H9 (cell line): ENCODE results near the gene METTL22. TPM values are rescaled to one million over a fixed set of nuclear protein-coding genes. Genes with fewer than 3 reads are reported as not detected.

Experiments used
- DNase-seq: peaks from one replicate; pipeline ENCODE4 v3.0.0-alpha.2; 2017
- H2AFZ ChIP-seq: one replicate; pipeline ENCODE4 v1.6.1; 2013; ENCODE audit warnings: mild to moderate bottlenecking, low read length, control low read depth, moderate library complexity
- H2AK5ac ChIP-seq: 2 replicates; pipeline ENCODE4 v1.6.1; 2013; ENCODE audit warnings: low read length, control low read depth, mixed read lengths; ENCODE audit not compliant: insufficient read length
- H2BK120ac ChIP-seq: one replicate; pipeline ENCODE4 v1.6.1; 2013; ENCODE audit warnings: low read depth, mild to moderate bottlenecking, low read length, control low read depth, inconsistent platforms; ENCODE audit not compliant: poor library complexity, severe bottlenecking
- H2BK12ac ChIP-seq: 2 replicates; pipeline ENCODE4 v1.6.1; 2013; ENCODE audit warnings: low read length, control low read depth, mixed read lengths, low read depth; ENCODE audit not compliant: insufficient read length
- H2BK15ac ChIP-seq: 2 replicates; pipeline ENCODE4 v1.6.1; 2013; ENCODE audit warnings: low read depth, low read length, control low read depth
- H2BK20ac ChIP-seq: one replicate; pipeline ENCODE4 v1.6.1; 2013; ENCODE audit warnings: low read depth, mild to moderate bottlenecking, low read length, control low read depth, inconsistent platforms; ENCODE audit not compliant: poor library complexity, severe bottlenecking
- H2BK5ac ChIP-seq: 2 replicates; pipeline ENCODE4 v1.6.1; 2013; ENCODE audit warnings: low read length, control low read depth, mixed read lengths; ENCODE audit not compliant: insufficient read length
- H3K14ac ChIP-seq: 2 replicates; pipeline ENCODE4 v1.6.1; 2013; ENCODE audit warnings: low read length, control low read depth; ENCODE audit not compliant: insufficient read depth
- H3K18ac ChIP-seq: 2 replicates; pipeline ENCODE4 v1.6.1; 2013; ENCODE audit warnings: low read depth, mild to moderate bottlenecking, mixed read lengths, low read length, control low read depth; ENCODE audit not compliant: insufficient read length
- H3K23ac ChIP-seq: 2 replicates; pipeline ENCODE4 v1.6.1; 2013; ENCODE audit warnings: low read length, control low read depth, mixed read lengths, low read depth; ENCODE audit not compliant: insufficient read length
- H3K23me2 ChIP-seq: 2 replicates; pipeline ENCODE4 v1.6.1; 2013; ENCODE audit warnings: low read depth, mild to moderate bottlenecking, mixed read lengths, low read length, control low read depth; ENCODE audit not compliant: insufficient read length, poor library complexity, severe bottlenecking
- H3K27ac ChIP-seq: 2 replicates; pipeline ENCODE4 v1.5.1; 2013; ENCODE audit warnings: low read length, control low read depth, mixed read lengths, low read depth; ENCODE audit not compliant: insufficient read length
- H3K27me3 ChIP-seq: 2 replicates; pipeline ENCODE4 v1.6.1; 2013; ENCODE audit warnings: low read length, control low read depth, inconsistent platforms; ENCODE audit not compliant: insufficient read depth
- H3K4ac ChIP-seq: 2 replicates; pipeline ENCODE4 v1.6.1; 2013; ENCODE audit warnings: low read depth, mild to moderate bottlenecking, control low read depth, inconsistent platforms, low read length, moderate library complexity
- H3K4me1 ChIP-seq: 2 replicates; pipeline ENCODE4 v1.6.1; 2013; ENCODE audit warnings: low read length, control low read depth, inconsistent platforms; ENCODE audit not compliant: insufficient read depth
- H3K4me2 ChIP-seq: 2 replicates; pipeline ENCODE4 v1.6.1; 2013; ENCODE audit warnings: low read length, control low read depth, mixed read lengths; ENCODE audit not compliant: insufficient read length, insufficient read depth
- H3K56ac ChIP-seq: 2 replicates; pipeline ENCODE4 v1.6.1; 2013; ENCODE audit warnings: low read depth, mild to moderate bottlenecking, mixed read lengths, low read length, control low read depth; ENCODE audit not compliant: insufficient read length
- H3K79me1 ChIP-seq: 2 replicates; pipeline ENCODE4 v1.6.1; 2013; ENCODE audit warnings: low read depth, mild to moderate bottlenecking, moderate library complexity, low read length, control low read depth, inconsistent platforms; ENCODE audit not compliant: insufficient read depth, poor library complexity, severe bottlenecking
- H3K79me2 ChIP-seq: 2 replicates; pipeline ENCODE4 v1.6.1; 2013; ENCODE audit warnings: low read length, control low read depth, inconsistent platforms; ENCODE audit not compliant: insufficient read depth
- H3K9ac ChIP-seq: 2 replicates; pipeline ENCODE4 v1.6.1; 2013; ENCODE audit warnings: low read length, control low read depth, mixed read lengths; ENCODE audit not compliant: insufficient read length; ENCODE audit errors: extremely low read depth
- H3K9me3 ChIP-seq: one replicate; pipeline ENCODE4 v1.6.1; 2013; ENCODE audit warnings: low read depth, low read length, inconsistent platforms; ENCODE audit not compliant: control insufficient read depth
- H3T11ph ChIP-seq: one replicate; pipeline ENCODE4 v1.6.1; 2013; ENCODE audit warnings: mild to moderate bottlenecking, low read length, control low read depth, inconsistent platforms
- H4K20me1 ChIP-seq: one replicate; pipeline ENCODE4 v1.6.1; 2013; ENCODE audit not compliant: control insufficient read depth, insufficient read length, insufficient read depth
- H4K5ac ChIP-seq: 2 replicates; pipeline ENCODE4 v1.6.1; 2013; ENCODE audit warnings: low read depth, mild to moderate bottlenecking, mixed read lengths, low read length, control low read depth; ENCODE audit not compliant: insufficient read length
- H4K8ac ChIP-seq: replicated peaks from 2 replicates; pipeline ENCODE4 v1.6.1; 2013; ENCODE audit warnings: low read length, control low read depth, mixed read lengths, low read depth; ENCODE audit not compliant: insufficient read length
- H4K91ac ChIP-seq: 2 replicates; pipeline ENCODE4 v1.6.1; 2013; ENCODE audit warnings: low read depth, mild to moderate bottlenecking, moderate library complexity, mixed read lengths, low read length, control low read depth; ENCODE audit not compliant: insufficient read length
- H3K27ac Mint-ChIP-seq, 3 experiments: 2 replicates in 2 of 3; 3 replicates in 1 of 3; pipeline ENCODE4 v1.8.0; 2020 to 2021; ENCODE audit warnings: mixed read lengths in 3 of 3, mild to moderate bottlenecking in 1 of 3, moderate library complexity in 1 of 3
- H3K27me3 Mint-ChIP-seq: 2 replicates; pipeline ENCODE4 v1.8.0; 2021; ENCODE audit warnings: low read depth, mild to moderate bottlenecking, moderate library complexity, mixed read lengths
- H3K36me3 Mint-ChIP-seq, 3 experiments: 2 replicates in 2 of 3; 3 replicates in 1 of 3; pipeline ENCODE4 v1.8.0; 2020 to 2021; ENCODE audit warnings: low read depth in 3 of 3, mixed read lengths in 3 of 3; ENCODE audit not compliant: insufficient read depth in 1 of 3
- H3K4me1 Mint-ChIP-seq, 2 experiments: 2 replicates each; pipeline ENCODE4 v1.8.0; 2020; ENCODE audit warnings: mixed read lengths in 2 of 2
- H3K4me3 Mint-ChIP-seq, 2 experiments: 2 replicates in 1 of 2; 3 replicates in 1 of 2; pipeline ENCODE4 v1.8.0; 2020 to 2021; ENCODE audit warnings: mild to moderate bottlenecking in 2 of 2, mixed read lengths in 2 of 2, moderate library complexity in 1 of 2
- H3K9me3 Mint-ChIP-seq, 2 experiments: 2 replicates in 1 of 2; 3 replicates in 1 of 2; pipeline ENCODE4 v1.8.0; 2020; ENCODE audit warnings: mild to moderate bottlenecking in 2 of 2, mixed read lengths in 2 of 2, moderate library complexity in 1 of 2
- WGBS: extraction: QIAGEN DNeasy Blood & Tissue Kit; methylation state at CpG from one replicate; pipeline ENCODE4 v1.1.7; 2013; ENCODE audit warnings: missing lambda C conversion rate, low lambda C conversion rate, mixed read lengths; ENCODE audit not compliant: insufficient read length; ENCODE audit errors: extremely low coverage; 5-methylcytosine and 5-hydroxymethylcytosine counted together
- total RNA-seq: library from RNA; stranded (reverse); gene quantifications from 2 replicates; pipeline ENCODE4 v1.2.1, GENCODE V29; 2021
- TF ChIP-seq, protein P1 (sequence below): fragments of 200-600 bp; sonication (generic); conservative IDR thresholded peaks from 3 replicates; pipeline ENCODE4 v1.8.0; 2021; ENCODE audit warnings: antibody characterized with exemption, mild to moderate bottlenecking

The METTL22 gene
- total RNA-seq, 1 experiment from 2014 or later = 51.9 TPM

DNA sequence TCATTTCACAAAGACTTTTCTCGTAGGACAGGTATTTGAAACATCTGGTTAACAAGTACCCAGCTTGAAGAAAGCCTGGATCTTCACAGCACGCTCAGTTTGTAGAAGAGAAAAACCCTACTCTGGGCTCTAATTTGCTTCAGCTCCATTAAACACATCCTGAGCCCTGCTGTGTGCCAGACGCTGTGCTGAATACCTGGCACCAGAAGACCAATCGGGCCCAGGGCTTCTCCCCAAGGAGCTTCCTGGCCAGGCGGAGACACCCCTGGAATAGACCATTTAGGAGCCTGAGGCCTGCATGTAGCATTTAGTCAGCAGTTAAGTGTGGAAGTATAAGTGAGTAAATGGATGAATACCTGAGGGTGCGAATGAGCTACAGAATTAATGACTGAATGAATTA, 44.0 kb downstream of the METTL22 start:
- Histone ChIP-seq H3K4ac (no peak overlapping the region), H3K9ac (no peak overlapping the region), H2AFZ (no peak overlapping the region), H3K14ac (no peak overlapping the region), H3K23me2 (no peaks in the 10 kb centered on the region), H3T11ph (no peak overlapping the region), H2AK5ac (no peak overlapping the region), H4K5ac (no peak overlapping the region), H3K23ac (no peak overlapping the region), H3K56ac (no peak overlapping the region), H3K4me2 (no peak overlapping the region), H2BK12ac (no peak overlapping the region), H3K79me1 (no peaks in the 10 kb centered on the region), H3K79me2 (no peaks in the 10 kb centered on the region), H3K4me1 (no peaks in the 10 kb centered on the region), H4K91ac (no peak overlapping the region), H2BK20ac (no peak overlapping the region), H4K20me1 (no peaks in the 10 kb centered on the region), H2BK5ac (no peak overlapping the region), H2BK120ac (no peak overlapping the region), H3K27ac (no peak overlapping the region), H3K9me3 (no peaks in the 10 kb centered on the region), H3K18ac (no peak overlapping the region), H4K8ac (no peak overlapping the region), H3K27me3 (no peaks in the 10 kb centered on the region), H2BK15ac (no peak overlapping the region)
- TF ChIP-seq, protein P1, sequence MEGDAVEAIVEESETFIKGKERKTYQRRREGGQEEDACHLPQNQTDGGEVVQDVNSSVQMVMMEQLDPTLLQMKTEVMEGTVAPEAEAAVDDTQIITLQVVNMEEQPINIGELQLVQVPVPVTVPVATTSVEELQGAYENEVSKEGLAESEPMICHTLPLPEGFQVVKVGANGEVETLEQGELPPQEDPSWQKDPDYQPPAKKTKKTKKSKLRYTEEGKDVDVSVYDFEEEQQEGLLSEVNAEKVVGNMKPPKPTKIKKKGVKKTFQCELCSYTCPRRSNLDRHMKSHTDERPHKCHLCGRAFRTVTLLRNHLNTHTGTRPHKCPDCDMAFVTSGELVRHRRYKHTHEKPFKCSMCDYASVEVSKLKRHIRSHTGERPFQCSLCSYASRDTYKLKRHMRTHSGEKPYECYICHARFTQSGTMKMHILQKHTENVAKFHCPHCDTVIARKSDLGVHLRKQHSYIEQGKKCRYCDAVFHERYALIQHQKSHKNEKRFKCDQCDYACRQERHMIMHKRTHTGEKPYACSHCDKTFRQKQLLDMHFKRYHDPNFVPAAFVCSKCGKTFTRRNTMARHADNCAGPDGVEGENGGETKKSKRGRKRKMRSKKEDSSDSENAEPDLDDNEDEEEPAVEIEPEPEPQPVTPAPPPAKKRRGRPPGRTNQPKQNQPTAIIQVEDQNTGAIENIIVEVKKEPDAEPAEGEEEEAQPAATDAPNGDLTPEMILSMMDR = no peak
- Mint-ChIP-seq H3K27ac (peak overlapping the region in 1 of 3 experiments; percentile 93; a peak in 1 of 7 replicates), H3K9me3 (no peaks in the 10 kb centered on the region; a peak in 1 of 5 replicates), H3K4me3 (peak overlapping the region in 1 of 2 experiments; percentile 21; a peak in 1 of 5 replicates), H3K27me3 (peaks cover 6% of the 10 kb centered on the region; the same call in 1 of the 2 replicates), H3K4me1 (peaks cover 8 to 9% of the 10 kb centered on the region in 2 experiments), H3K36me3 (no peaks in the 10 kb centered on the region; a peak in 1 of 7 replicates)
- peak; percentile 45 for DNase-seq
- no CpG with 5 or more reads among the region's 6 CpGs for WGBS
